COR-L47 (cell line): ENCODE data around the gene SYS1.

Experiments used
- DNase-seq: peaks from one replicate; lab custom pipeline; 2025; lab: John Stamatoyannopoulos, UW

Gene SYS1

GRCh38 chr20:45362804-45363610 is at the start of gene SYS1:
TSS of gene SYS1 (plus strand) at chr20:45363156. CDS start at chr20:45363532, 376 bp downstream.
- peak; percentile 97 for DNase-seq

GRCh38 chr20:45313943-45314342 is 49.0 kb upstream of the SYS1 start:
- DNase-seq = no peak

- DNase-seq = no peak
Measured at GRCh38 chr20:45315672-45316071, 47.3 kb upstream of the SYS1 start.

- no peak for DNase-seq
Measured at GRCh38 chr20:45316150-45317080, 46.5 kb upstream of the SYS1 start.

- no peak for DNase-seq
Measured at GRCh38 chr20:45317826-45318225, 45.1 kb upstream of the SYS1 start.

GRCh38 chr20:45318386-45318939 is 44.5 kb upstream of the SYS1 start:
- DNase-seq = no peak

GRCh38 chr20:45318948-45319347 is 44.0 kb upstream of the SYS1 start:
- no peak for DNase-seq

GRCh38 chr20:45320948-45321595 is 41.9 kb upstream of the SYS1 start:
- DNase-seq = no peak

GRCh38 chr20:45322952-45323383 is 40.0 kb upstream of the SYS1 start:
- peak; percentile 58 for DNase-seq

GRCh38 chr20:45323731-45324130 is 39.2 kb upstream of the SYS1 start:
- DNase-seq = no peak

GRCh38 chr20:45325371-45325770 is 37.6 kb upstream of the SYS1 start:
- DNase-seq = no peak

- DNase-seq = no peak
Measured at GRCh38 chr20:45328451-45328850, 34.5 kb upstream of the SYS1 start.

- no peak for DNase-seq
Measured at GRCh38 chr20:45329497-45330319, 33.2 kb upstream of the SYS1 start.

GRCh38 chr20:45330476-45330875 is 32.5 kb upstream of the SYS1 start:
- no peak for DNase-seq

- no peak for DNase-seq
Measured at GRCh38 chr20:45336530-45337366, 26.2 kb upstream of the SYS1 start.

GRCh38 chr20:45337367-45338120 is 25.4 kb upstream of the SYS1 start:
- DNase-seq = no peak

- no peak for DNase-seq
Measured at GRCh38 chr20:45338121-45339030, 24.6 kb upstream of the SYS1 start.

GRCh38 chr20:45339084-45339483 is 23.9 kb upstream of the SYS1 start:
- DNase-seq = no peak
